Retinal pigment epithelial cell (primary cell): ENCODE measurements around the gene SPIB.
"Not testable (repeated sequence)": the region's sequence is repeated elsewhere in the genome, so short reads cannot be mapped to it uniquely, and the experiment has no call there.

Experiments used
- DNase-seq: peaks from one replicate; pipeline ENCODE4 v3.0.0-alpha.2; 2010; ENCODE audit warnings: low read depth
- H3K4me3 ChIP-seq: 2 replicates; pipeline ENCODE4 v1.5.1; 2011; ENCODE audit warnings: mild to moderate bottlenecking, low read length, control low read depth, moderate library complexity
- CTCF ChIP-seq: conservative IDR thresholded peaks from 2 replicates; pipeline ENCODE4 v1.5.1; 2011; ENCODE audit warnings: low read depth, low read length, control low read depth, inconsistent platforms

SPIB gene

DNA sequence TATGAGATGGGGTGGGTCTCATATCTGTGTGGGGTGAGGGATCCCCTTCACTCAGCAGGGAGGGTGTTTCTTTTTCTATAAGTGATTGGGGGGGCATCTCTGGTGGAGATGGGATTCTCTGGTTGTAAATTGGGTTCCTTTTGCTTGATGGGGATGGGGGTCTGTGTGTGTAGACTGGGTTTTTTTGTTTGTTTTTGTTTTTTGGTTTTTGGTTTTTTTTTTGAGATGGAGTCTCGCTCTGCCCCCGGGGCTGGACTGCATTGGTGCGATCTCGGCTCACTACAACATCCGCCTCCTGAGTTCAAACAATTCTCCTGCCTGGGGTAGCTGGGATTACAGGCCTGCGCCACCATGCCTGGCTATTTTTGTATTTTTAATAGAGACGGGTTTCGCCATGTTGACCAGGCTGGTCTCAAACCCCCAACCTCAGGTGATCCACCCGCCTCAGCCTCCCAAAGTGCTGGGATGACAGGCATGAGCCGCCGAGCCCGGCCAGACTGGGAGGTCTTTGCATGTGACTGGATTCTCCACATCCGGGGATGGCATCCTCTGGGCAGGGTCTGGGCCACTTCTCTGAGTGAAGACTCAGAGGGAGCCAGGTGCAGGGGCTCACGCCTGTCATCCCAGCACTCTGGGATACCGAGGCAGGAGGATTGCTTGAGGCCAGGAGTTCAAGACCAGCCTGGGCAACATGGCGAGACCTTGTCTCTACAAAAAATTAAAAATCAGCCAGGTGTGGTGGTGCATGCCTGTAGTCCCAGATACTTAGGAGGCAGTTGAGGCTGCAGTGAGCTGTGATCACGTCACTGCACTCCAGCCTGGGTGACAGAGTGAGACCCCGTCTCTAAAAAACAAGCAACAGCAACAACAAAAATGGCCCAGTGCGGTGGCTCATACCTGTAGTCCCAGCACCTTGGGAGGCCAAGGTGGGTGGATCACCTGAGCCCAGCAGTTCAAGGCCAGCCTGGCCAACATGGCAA, 14.8 kb downstream of the SPIB start:
- no peak for DNase-seq
- TF ChIP-seq CTCF, result no peak
- no peak overlapping the region for H3K4me3 ChIP-seq

GRCh38 chr19:50434525-50434924, 15.8 kb downstream of the SPIB start:
- no peak for DNase-seq
- H3K4me3 ChIP-seq, result no peak overlapping the region
- TF ChIP-seq CTCF, result no peak

GRCh38 chr19:50435221-50435620, 16.5 kb downstream of the SPIB start:
- no peak for DNase-seq
- TF ChIP-seq CTCF, result no peak

GRCh38 chr19:50435627-50436026, 16.9 kb downstream of the SPIB start:
- no peak for TF ChIP-seq CTCF
- H3K4me3 ChIP-seq, result no peak overlapping the region
- DNase-seq, result no peak

More at GRCh38 chr19:50435221-50435620, 16.5 kb downstream of the SPIB start:
- H3K4me3 ChIP-seq, result no peak overlapping the region

DNA sequence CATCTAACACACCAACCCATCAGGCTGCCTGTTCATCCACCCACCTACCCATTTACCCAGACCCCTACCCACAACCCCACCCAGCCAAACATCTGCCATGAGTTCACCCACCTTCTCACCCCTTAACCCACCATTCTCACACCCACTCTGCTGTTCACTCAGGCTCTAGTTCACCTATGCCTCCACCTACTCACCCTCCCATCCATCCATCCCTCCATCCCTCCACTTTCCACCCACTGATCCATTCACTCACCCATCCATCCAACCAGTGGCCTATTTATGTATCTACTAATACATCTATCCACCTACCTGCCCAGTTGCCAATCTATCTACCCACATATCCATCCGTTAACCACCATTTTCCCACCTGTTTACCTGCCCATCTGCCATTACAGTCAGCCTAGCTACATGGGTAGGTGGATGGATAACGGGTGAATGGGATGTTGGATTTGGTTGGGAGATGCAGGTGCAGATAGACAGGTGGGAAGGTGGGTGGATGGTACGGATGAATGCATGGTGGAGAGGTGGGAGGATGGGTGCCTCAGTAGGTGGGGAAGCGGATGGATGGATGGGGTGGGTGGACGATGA, 19.2 kb downstream of the SPIB start:
- DNase-seq, result no peak
- TF ChIP-seq CTCF, result no peak
- H3K4me3 ChIP-seq, result no peak overlapping the region

- not testable (repeated sequence) for DNase-seq, H3K4me3 ChIP-seq
Observed at GRCh38 chr19:50439130-50439529, 20.4 kb downstream of the SPIB start.

- H3K4me3 ChIP-seq, result no peak overlapping the region
- no peak for DNase-seq
- TF ChIP-seq CTCF, result no peak
Observed at GRCh38 chr19:50444059-50444458, 25.3 kb downstream of the SPIB start.
